Astrocyte (in vitro differentiated cells and primary cell): ENCODE measurements around the gene PROM1. TPM values are rescaled to one million over a fixed set of nuclear protein-coding genes. Genes with fewer than 3 reads are reported as not detected.

Experiments
- DNase-seq: peaks from one replicate; pipeline ENCODE4 v3.0.0-alpha.2; 2010; ENCODE audit warnings: low read depth
- FAIRE-seq: peaks from 2 replicates; lab custom pipeline; 2011; peaks lifted over from hg19 to GRCh38; lab: Jason Lieb, UNC
- H2AFZ ChIP-seq: 2 replicates; pipeline ENCODE4 v1.6.0; 2012; ENCODE audit warnings: low read depth, low read length, inconsistent platforms
- H3K27ac ChIP-seq: 2 replicates; pipeline ENCODE4 v1.5.1; 2011; ENCODE audit warnings: low read depth, low read length, inconsistent platforms
- H3K27me3 ChIP-seq: 2 replicates; pipeline ENCODE4 v1.6.0; 2011; ENCODE audit warnings: low read length, inconsistent platforms; ENCODE audit not compliant: insufficient read depth
- H3K36me3 ChIP-seq: 2 replicates; pipeline ENCODE4 v1.5.1; 2011; ENCODE audit warnings: low read length, inconsistent platforms; ENCODE audit not compliant: insufficient read depth
- H3K4me1 ChIP-seq: 2 replicates; pipeline ENCODE4 v1.5.1; 2011; ENCODE audit warnings: low read length, inconsistent platforms; ENCODE audit not compliant: insufficient read depth
- H3K4me2 ChIP-seq: 2 replicates; pipeline ENCODE4 v1.6.0; 2012; ENCODE audit warnings: low read length, inconsistent platforms
- H3K4me3 ChIP-seq: 2 replicates; pipeline ENCODE4 v1.5.1; 2011; ENCODE audit warnings: low read depth, mild to moderate bottlenecking, low read length, inconsistent platforms; ENCODE audit not compliant: insufficient read depth
- H3K79me2 ChIP-seq: 2 replicates; pipeline ENCODE4 v1.6.0; 2012; ENCODE audit warnings: mild to moderate bottlenecking, low read length, inconsistent platforms; ENCODE audit not compliant: insufficient read depth
- H3K9ac ChIP-seq: 2 replicates; pipeline ENCODE4 v1.6.0; 2012; ENCODE audit warnings: mild to moderate bottlenecking, low read length, inconsistent platforms
- H3K9me3 ChIP-seq: 2 replicates; pipeline ENCODE4 v1.5.1; 2012; ENCODE audit warnings: low read depth, mild to moderate bottlenecking, low read length, inconsistent platforms; ENCODE audit not compliant: insufficient read depth
- H4K20me1 ChIP-seq: 2 replicates; pipeline ENCODE4 v1.6.0; 2012; ENCODE audit warnings: low read length, inconsistent platforms; ENCODE audit not compliant: insufficient read depth
- H3K27ac Mint-ChIP-seq: one replicate; pipeline ENCODE4 v1.8.0; 2021; ENCODE audit warnings: mild to moderate bottlenecking, mixed read lengths; ENCODE audit not compliant: unreplicated experiment
- H3K27me3 Mint-ChIP-seq: one replicate; pipeline ENCODE4 v1.8.0; 2021; ENCODE audit warnings: low read depth, mixed read lengths; ENCODE audit not compliant: unreplicated experiment
- H3K36me3 Mint-ChIP-seq: one replicate; pipeline ENCODE4 v1.8.0; 2021; ENCODE audit warnings: low read depth, mixed read lengths; ENCODE audit not compliant: unreplicated experiment
- H3K4me1 Mint-ChIP-seq: one replicate; pipeline ENCODE4 v1.8.0; 2021; ENCODE audit warnings: low read depth, mixed read lengths; ENCODE audit not compliant: unreplicated experiment
- H3K4me3 Mint-ChIP-seq: one replicate; pipeline ENCODE4 v1.8.0; 2021; ENCODE audit warnings: mild to moderate bottlenecking, moderate library complexity, mixed read lengths; ENCODE audit not compliant: unreplicated experiment
- H3K9me3 Mint-ChIP-seq: one replicate; pipeline ENCODE4 v1.8.0; 2021; ENCODE audit warnings: mild to moderate bottlenecking, mixed read lengths; ENCODE audit not compliant: unreplicated experiment
- CTCF ChIP-seq: IDR thresholded peaks from 2 replicates; pipeline ENCODE4 v1.5.1; 2011; ENCODE audit warnings: low read depth, mild to moderate bottlenecking, inconsistent platforms, low read length, moderate library complexity; ENCODE audit not compliant: insufficient read depth
- EZH2 ChIP-seq: IDR thresholded peaks from 2 replicates; pipeline ENCODE4 v1.6.1; 2012; ENCODE audit warnings: mild to moderate bottlenecking, low read length, inconsistent platforms; ENCODE audit not compliant: insufficient read depth
- total RNA-seq: library from RNA; stranded (reverse); gene quantifications from 2 replicates; pipeline ENCODE4 v1.2.1, GENCODE V29; 2021

Gene PROM1
- total RNA-seq, 1 donor from 2014 or later = 34.5 TPM

- H3K9ac ChIP-seq = no peak overlapping the region
- peaks cover 3% of the 10 kb centered on the region for H3K27me3 ChIP-seq
- no peaks in the 10 kb centered on the region for H3K27me3 Mint-ChIP-seq
- no peaks in the 10 kb centered on the region for H3K4me1 Mint-ChIP-seq
- H3K36me3 Mint-ChIP-seq = peaks cover 7% of the 10 kb centered on the region
- H3K27ac Mint-ChIP-seq = no peak overlapping the region
- TF ChIP-seq EZH2 (no peak), CTCF (no peak)
- H2AFZ ChIP-seq = no peak overlapping the region
- no peaks in the 10 kb centered on the region for H3K79me2 ChIP-seq
- no peak overlapping the region for H3K4me2 ChIP-seq
- H3K36me3 ChIP-seq = no peaks in the 10 kb centered on the region
- no peak for FAIRE-seq
- no peaks in the 10 kb centered on the region for H4K20me1 ChIP-seq
- no peak overlapping the region for H3K4me3 ChIP-seq
- no peaks in the 10 kb centered on the region for H3K9me3 Mint-ChIP-seq
- no peak overlapping the region for H3K4me3 Mint-ChIP-seq
- no peaks in the 10 kb centered on the region for H3K9me3 ChIP-seq
- no peak overlapping the region for H3K27ac ChIP-seq
- DNase-seq = no peak
- H3K4me1 ChIP-seq = no peaks in the 10 kb centered on the region
Observed at GRCh38 chr4:16009153-16009552, 74.7 kb downstream of the PROM1 start.

GRCh38 chr4:16007471-16008095 is 76.2 kb downstream of the PROM1 start:
- H4K20me1 ChIP-seq = no peaks in the 10 kb centered on the region
- no peak overlapping the region for H3K27ac Mint-ChIP-seq
- no peaks in the 10 kb centered on the region for H3K27me3 Mint-ChIP-seq
- H3K9me3 ChIP-seq = no peaks in the 10 kb centered on the region
- H3K4me2 ChIP-seq = no peak overlapping the region
- H3K4me1 Mint-ChIP-seq = no peaks in the 10 kb centered on the region
- no peaks in the 10 kb centered on the region for H3K9me3 Mint-ChIP-seq
- TF ChIP-seq EZH2 (no peak), CTCF (no peak)
- H3K27me3 ChIP-seq = peaks cover 9% of the 10 kb centered on the region
- no peak overlapping the region for H3K9ac ChIP-seq
- H3K36me3 ChIP-seq = no peaks in the 10 kb centered on the region
- no peak overlapping the region for H3K4me3 Mint-ChIP-seq
- H3K4me3 ChIP-seq = no peak overlapping the region
- no peak overlapping the region for H3K27ac ChIP-seq
- H3K79me2 ChIP-seq = no peaks in the 10 kb centered on the region
- peaks cover 7% of the 10 kb centered on the region for H3K36me3 Mint-ChIP-seq
- no peak for FAIRE-seq
- no peak overlapping the region for H2AFZ ChIP-seq
- no peak for DNase-seq
- no peaks in the 10 kb centered on the region for H3K4me1 ChIP-seq

- FAIRE-seq (no peak), DNase-seq (no peak)
- no peak overlapping the region for H3K27ac ChIP-seq
- no peak overlapping the region for H2AFZ ChIP-seq
- Mint-ChIP-seq H3K27ac (no peak overlapping the region), H3K36me3 (peaks cover 7% of the 10 kb centered on the region), H3K4me3 (no peak overlapping the region), H3K4me1 (no peaks in the 10 kb centered on the region), H3K9me3 (no peaks in the 10 kb centered on the region), H3K27me3 (no peaks in the 10 kb centered on the region)
- no peaks in the 10 kb centered on the region for H3K79me2 ChIP-seq
- H3K36me3 ChIP-seq = no peaks in the 10 kb centered on the region
- no peaks in the 10 kb centered on the region for H3K4me1 ChIP-seq
- TF ChIP-seq CTCF (no peak), EZH2 (no peak)
- H3K9ac ChIP-seq = no peak overlapping the region
- peaks cover 9% of the 10 kb centered on the region for H3K27me3 ChIP-seq
- H3K9me3 ChIP-seq = no peaks in the 10 kb centered on the region
- H3K4me2 ChIP-seq = no peak overlapping the region
- no peaks in the 10 kb centered on the region for H4K20me1 ChIP-seq
- H3K4me3 ChIP-seq = no peak overlapping the region
Observed at GRCh38 chr4:16006771-16007446, 76.9 kb downstream of the PROM1 start.
